ENCODE data around the gene PBX2. TPM values are rescaled to one million over a fixed set of nuclear protein-coding genes. Genes with fewer than 3 reads are reported as not detected.

PBX2 gene
- total RNA-seq, 1 experiment from 2014 or later = 176 TPM

- peak overlapping the region in 1 of 3 experiments; percentile 31; a peak in 2 of 7 replicates for H3K27ac Mint-ChIP-seq
- H3K27me3 ChIP-seq (ENCODE audit: insufficient read depth, low read length) = no peaks in the 10 kb centered on the region
- no peaks in the 10 kb centered on the region for H3K4me1 Mint-ChIP-seq
- H2BK120ac ChIP-seq (ENCODE audit: low read depth, low read length, poor library complexity, severe bottlenecking) = no peak overlapping the region
- no peak overlapping the region for H3K14ac ChIP-seq (ENCODE audit: insufficient read depth, low read length)
- H3K4me3 Mint-ChIP-seq = no peak overlapping the region
- peak overlapping the region; percentile 45 for H2BK20ac ChIP-seq (ENCODE audit: low read depth, low read length, poor library complexity, severe bottlenecking)
- H4K8ac ChIP-seq (replicated peaks; ENCODE audit: insufficient read length, low read depth, low read length) = no peak overlapping the region
- H2BK5ac ChIP-seq (ENCODE audit: insufficient read length, low read length) = no peak overlapping the region
- no peaks in the 10 kb centered on the region for H3K9me3 ChIP-seq (ENCODE audit: control insufficient read depth, low read depth, low read length)
- no peaks in the 10 kb centered on the region for H3K23me2 ChIP-seq (ENCODE audit: insufficient read length, low read depth, low read length, poor library complexity, severe bottlenecking)
- H3K27ac ChIP-seq (ENCODE audit: insufficient read length, low read depth, low read length) = no peak overlapping the region
- no peak overlapping the region for H2BK12ac ChIP-seq (ENCODE audit: insufficient read length, low read depth, low read length)
- H3K27me3 Mint-ChIP-seq (ENCODE audit: low read depth) = peaks cover 5% of the 10 kb centered on the region
- no peaks in the 10 kb centered on the region for H3K9me3 Mint-ChIP-seq
- H2AK5ac ChIP-seq (ENCODE audit: insufficient read length, low read length) = no peak overlapping the region
- no peaks in the 10 kb centered on the region for H3K79me1 ChIP-seq (ENCODE audit: insufficient read depth, low read depth, low read length, poor library complexity, severe bottlenecking)
- WGBS (ENCODE audit: extremely low coverage, insufficient read length, low lambda C conversion rate) = no CpG with 5 or more reads among the region's 5 CpGs
- no peak overlapping the region for H3K9ac ChIP-seq (ENCODE audit: extremely low read depth, insufficient read length, low read length)
- H2BK15ac ChIP-seq (ENCODE audit: low read depth, low read length) = no peak overlapping the region
- no peak overlapping the region for H3K4me2 ChIP-seq (ENCODE audit: insufficient read depth, insufficient read length, low read length)
- DNase-seq = no peak
- H3K36me3 Mint-ChIP-seq (ENCODE audit: insufficient read depth in 1 of 3, low read depth in 3 of 3) = no peaks in the 10 kb centered on the region
- no peaks in the 10 kb centered on the region for H3K4me1 ChIP-seq (ENCODE audit: insufficient read depth, low read length)
- no peak overlapping the region for H3K56ac ChIP-seq (ENCODE audit: insufficient read length, low read depth, low read length)
- H4K91ac ChIP-seq (ENCODE audit: insufficient read length, low read depth, low read length) = no peak overlapping the region
- no peaks in the 10 kb centered on the region for H3K79me2 ChIP-seq (ENCODE audit: insufficient read depth, low read length)
- H3K4ac ChIP-seq (ENCODE audit: low read depth, low read length) = no peak overlapping the region
- no peak overlapping the region for H3T11ph ChIP-seq (ENCODE audit: low read length)
- no peak overlapping the region for H3K18ac ChIP-seq (ENCODE audit: insufficient read length, low read depth, low read length)
- no peak overlapping the region for H2AFZ ChIP-seq (ENCODE audit: low read length)
- no peak for TF ChIP-seq CTCF (conservative IDR thresholded peaks at IDR 0.05)
- H3K23ac ChIP-seq (ENCODE audit: insufficient read length, low read depth, low read length) = no peak overlapping the region
- H4K20me1 ChIP-seq (ENCODE audit: control insufficient read depth, insufficient read depth, insufficient read length) = no peaks in the 10 kb centered on the region
- no peak overlapping the region for H4K5ac ChIP-seq (ENCODE audit: insufficient read length, low read depth, low read length)
Measured at GRCh38 chr6:32139590-32139989, 50.4 kb downstream of the PBX2 start.
